ENCODE measurements around the gene IFNA14. TPM values are rescaled to one million over a fixed set of nuclear protein-coding genes. Genes with fewer than 3 reads are reported as not detected.
"Not testable (repeated sequence)": the region's sequence is repeated elsewhere in the genome, so short reads cannot be mapped to it uniquely, and the experiment has no call there.

Gene IFNA14
- total RNA-seq, 1 experiment from 2014 or later = not detected

- in situ Hi-C loops (cut with HindIII; ENCODE audit: low pct_unique_long_range_greater_than_20kb, low sequenced_read_pairs) = no loop called here
- DNase-seq (ENCODE audit: low read depth, low spot score) = no peak
These were observed 5.6 kb downstream of the IFNA14 start for GRCh38 chr9:21234153-21234687.

GRCh38 chr9:21233258-21233657, 6.5 kb downstream of the IFNA14 start:
- in situ Hi-C loops (cut with HindIII; ENCODE audit: low pct_unique_long_range_greater_than_20kb, low sequenced_read_pairs) = no loop called here

DNA sequence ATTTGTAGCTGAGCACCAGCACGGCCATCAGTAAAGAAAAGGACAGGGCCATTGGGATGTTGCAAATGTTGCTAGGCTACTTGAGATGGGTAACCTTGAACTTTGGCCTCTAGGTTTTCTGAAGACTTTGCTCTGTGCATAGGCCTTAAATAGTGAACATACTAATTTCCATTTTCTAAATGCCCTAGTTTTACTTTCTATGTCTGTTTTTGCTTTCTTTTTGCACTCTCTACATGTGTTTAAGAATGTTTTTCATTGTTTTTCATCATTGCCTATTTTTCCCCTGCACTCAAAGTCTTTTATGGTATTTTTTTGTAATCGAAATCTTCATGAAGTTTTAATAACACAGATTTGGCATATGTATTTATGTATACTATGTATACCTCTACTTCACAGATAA, 11.7 kb downstream of the IFNA14 start, which contains the start of gene IFNA17:
TSS of gene IFNA17 (minus strand) at position 101 of the 400 bp plus-strand sequence. CDS start at position 52, 49 bp downstream.
- in situ Hi-C loops (cut with HindIII; ENCODE audit: low pct_unique_long_range_greater_than_20kb, low sequenced_read_pairs) = no loop called here
- DNase-seq (ENCODE audit: low read depth, low spot score) = no peak

More at GRCh38 chr9:21233258-21233657, 6.5 kb downstream of the IFNA14 start:
- no peak for DNase-seq (ENCODE audit: low read depth, low spot score)

- DNase-seq (ENCODE audit: low read depth, low spot score); in situ Hi-C loops (cut with HindIII; ENCODE audit: low pct_unique_long_range_greater_than_20kb, low sequenced_read_pairs): not testable (repeated sequence)
These were observed 22.6 kb downstream of the IFNA14 start, which contains the start of gene IFNA16 for GRCh38 chr9:21217211-21217610. Gene IFNA16 (minus strand): TSS chr9:21217311. CDS start chr9:21217305, 6 bp downstream.

DNA sequence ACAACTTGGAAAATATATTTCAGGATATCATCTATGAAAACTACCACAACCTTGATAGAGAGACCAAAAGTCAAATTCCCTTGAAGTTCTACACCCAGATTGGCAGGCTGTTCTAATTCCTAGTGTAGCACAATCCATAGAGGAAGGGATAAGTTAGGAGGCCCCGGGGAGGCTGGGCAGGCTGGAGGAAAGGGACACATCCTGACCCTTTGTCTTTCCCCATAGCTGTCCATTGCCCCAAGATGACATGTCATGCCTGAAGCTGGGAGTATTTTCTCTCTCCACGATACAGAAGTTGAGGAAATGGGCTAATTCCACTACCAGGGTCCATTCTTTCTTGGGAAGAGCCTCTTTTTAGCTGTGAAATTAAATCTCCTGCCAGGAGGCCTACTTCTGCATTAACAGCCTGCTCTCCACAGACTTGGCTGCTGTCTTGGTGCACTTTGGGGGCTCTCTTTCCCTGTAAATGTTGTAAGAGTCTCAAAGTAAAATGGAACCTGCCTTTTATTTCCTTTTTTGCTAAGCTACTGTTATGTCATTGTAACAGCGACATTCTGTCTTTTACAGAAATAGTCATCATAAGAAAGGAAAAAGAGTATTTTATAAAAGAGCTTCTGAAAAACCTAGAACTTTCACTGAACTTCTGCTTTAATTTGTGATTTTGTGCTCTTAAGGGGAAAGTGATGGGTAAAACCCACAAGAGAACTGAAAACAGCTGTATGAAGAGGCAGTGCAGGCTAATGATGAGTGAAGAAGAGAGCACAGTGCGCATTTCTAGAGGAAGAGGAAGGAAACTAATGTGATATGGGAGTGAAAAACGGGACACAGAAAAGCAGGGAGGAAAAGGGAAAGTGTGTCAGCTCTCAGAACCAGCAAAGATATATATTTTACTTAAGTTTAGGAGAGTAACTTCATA, 26.1 kb downstream of the IFNA14 start:
- in situ Hi-C loops (cut with HindIII; ENCODE audit: low pct_unique_long_range_greater_than_20kb, low sequenced_read_pairs) = not testable (repeated sequence)
- peak; percentile 29 for DNase-seq (ENCODE audit: low read depth, low spot score)

DNA sequence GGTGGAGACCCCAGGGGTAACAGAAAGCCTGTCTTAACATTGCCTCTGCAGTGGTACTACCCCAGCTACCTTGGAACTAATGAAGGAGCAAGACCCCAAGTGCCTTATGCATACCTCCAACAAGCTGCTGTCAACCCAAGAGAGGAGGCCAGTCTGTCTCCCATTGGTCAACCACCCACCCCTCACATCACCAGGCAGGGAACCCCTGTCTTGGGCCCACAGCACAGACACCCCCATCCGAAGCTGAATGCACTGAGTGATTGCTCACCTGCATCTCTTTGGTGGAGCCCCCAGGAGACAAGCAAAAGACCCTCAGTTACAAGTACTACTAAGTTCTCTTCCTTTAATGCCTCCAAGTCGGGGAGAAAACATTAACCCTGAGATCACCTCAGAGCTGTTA, 27.6 kb downstream of the IFNA14 start:
- in situ Hi-C loops (cut with HindIII; ENCODE audit: low pct_unique_long_range_greater_than_20kb, low sequenced_read_pairs) = not testable (repeated sequence)

GRCh38 chr9:21210782-21211181, 29.0 kb downstream of the IFNA14 start:
- in situ Hi-C loops (cut with HindIII; ENCODE audit: low pct_unique_long_range_greater_than_20kb, low sequenced_read_pairs) = not testable (repeated sequence)

More for the DNA sequence above, 27.6 kb downstream of the IFNA14 start:
- DNase-seq (ENCODE audit: low read depth, low spot score) = not testable (repeated sequence)

DNA sequence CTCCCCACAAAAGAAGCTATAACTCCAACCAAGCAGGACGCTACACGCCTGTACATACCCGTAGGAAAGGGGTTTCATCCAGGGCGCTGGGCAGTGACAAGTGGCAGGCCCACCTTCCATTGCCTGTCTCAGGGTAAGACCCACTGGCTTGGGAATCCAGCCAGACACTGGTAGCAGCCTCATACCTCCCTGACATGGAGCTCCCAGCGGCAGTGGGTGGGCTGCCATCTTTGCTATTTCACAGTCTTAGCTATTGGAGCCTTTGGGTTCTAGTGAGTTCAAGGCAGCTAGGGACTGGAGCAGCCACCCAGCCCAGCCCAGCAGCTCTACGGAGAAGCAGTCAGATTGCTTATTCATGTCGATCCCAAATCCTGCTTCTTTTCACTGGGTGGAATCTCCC, 29.5 kb downstream of the IFNA14 start:
- in situ Hi-C loops (cut with HindIII; ENCODE audit: low pct_unique_long_range_greater_than_20kb, low sequenced_read_pairs) = no loop called here
- DNase-seq (ENCODE audit: low read depth, low spot score) = no peak

More at GRCh38 chr9:21210782-21211181, 29.0 kb downstream of the IFNA14 start:
- not testable (repeated sequence) for DNase-seq (ENCODE audit: low read depth, low spot score)

DNA sequence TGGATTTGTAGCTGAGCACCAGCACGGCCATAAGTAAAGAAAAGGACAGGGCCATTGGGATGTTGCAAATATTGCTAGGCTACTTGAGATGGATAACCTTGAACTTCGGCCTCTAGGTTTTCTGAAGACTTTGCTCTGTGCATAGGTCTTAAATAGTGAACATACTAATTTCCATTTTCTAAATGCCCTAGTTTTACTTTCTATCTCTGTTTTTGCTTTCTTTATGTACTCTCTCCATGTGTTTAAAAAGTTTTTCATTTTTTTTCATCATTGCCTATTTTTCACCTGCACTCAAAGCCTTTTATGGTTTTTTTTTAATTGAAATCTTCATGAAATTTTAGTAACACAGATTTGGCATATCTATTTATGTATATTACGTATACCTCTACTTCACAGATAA, 32.8 kb downstream of the IFNA14 start, which contains the start of gene IFNA10:
TSS of gene IFNA10 (minus strand) at position 101 of the 400 bp plus-strand sequence. CDS start at position 55, 46 bp downstream.
- DNase-seq (ENCODE audit: low read depth, low spot score); in situ Hi-C loops (cut with HindIII; ENCODE audit: low pct_unique_long_range_greater_than_20kb, low sequenced_read_pairs): not testable (repeated sequence)

DNA sequence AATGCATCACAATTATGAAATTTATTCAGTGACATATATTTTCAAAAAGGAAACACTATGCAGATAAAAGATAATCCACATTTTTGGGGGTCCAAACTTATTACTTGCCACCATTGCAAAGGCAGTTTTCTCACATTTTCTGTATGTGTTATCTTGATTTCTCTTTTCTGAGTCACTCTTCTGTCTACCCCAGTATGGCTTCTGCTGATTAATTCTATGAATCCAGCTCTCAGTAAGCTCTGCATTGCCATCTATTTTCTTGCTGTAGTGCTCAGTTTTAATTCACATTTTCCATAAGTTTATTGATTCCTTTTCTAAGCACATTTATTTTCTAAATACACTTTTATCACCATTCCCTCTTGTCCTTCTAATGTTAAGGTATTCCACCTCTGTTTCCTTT, 34.6 kb downstream of the IFNA14 start:
- DNase-seq (ENCODE audit: low read depth, low spot score) = no peak
- in situ Hi-C loops (cut with HindIII; ENCODE audit: low pct_unique_long_range_greater_than_20kb, low sequenced_read_pairs) = no loop called here

DNA sequence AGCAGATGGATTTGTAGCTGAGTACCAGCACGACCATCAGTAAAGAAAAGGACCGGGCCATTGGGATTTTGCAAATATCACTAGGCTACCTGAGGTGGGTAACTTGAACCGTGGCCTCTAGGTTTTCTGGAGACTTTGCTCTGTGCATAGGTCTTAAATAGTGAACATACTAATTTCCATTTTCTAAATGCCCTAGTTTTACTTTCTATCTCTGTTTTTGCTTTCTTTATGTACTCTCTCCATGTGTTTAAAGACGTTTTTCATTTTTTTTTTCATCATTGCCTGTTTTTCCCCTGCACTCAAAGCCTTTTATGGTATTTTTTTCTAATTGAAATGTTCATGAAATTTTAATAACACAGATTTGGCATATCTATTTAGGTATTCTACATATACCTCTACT, 37.7 kb downstream of the IFNA14 start, which contains the start of gene IFNA7:
TSS of gene IFNA7 (minus strand) at position 101 of the 400 bp plus-strand sequence. CDS start at position 61, 40 bp downstream.
- DNase-seq (ENCODE audit: low read depth, low spot score); in situ Hi-C loops (cut with HindIII; ENCODE audit: low pct_unique_long_range_greater_than_20kb, low sequenced_read_pairs): not testable (repeated sequence)

- DNase-seq (ENCODE audit: low read depth, low spot score) = peak; percentile 43
- in situ Hi-C loops (cut with HindIII; ENCODE audit: low pct_unique_long_range_greater_than_20kb, low sequenced_read_pairs) = not testable (repeated sequence)
These were observed 44.7 kb downstream of the IFNA14 start for GRCh38 chr9:21194867-21195776.

Other genes with a start within 250 kb of the IFNA14 start
- gene HACD4, start 208.4 kb downstream of the IFNA14 start, total RNA-seq (2014; rRNA removed; shearing (Covaris generic)) = 1.1 and 1.4 TPM in 2 replicates
- not detected in 2 replicates for gene IFNB1, start 162.1 kb downstream of the IFNA14 start, total RNA-seq (2014; rRNA removed; shearing (Covaris generic))
- not detected in 2 replicates for gene IFNW1, start 98.2 kb downstream of the IFNA14 start, total RNA-seq (2014; rRNA removed; shearing (Covaris generic))
- not detected in 2 replicates for gene IFNA21, start 73.3 kb downstream of the IFNA14 start, total RNA-seq (2014; rRNA removed; shearing (Covaris generic))
- not detected in 2 replicates for gene IFNA4, start 52.4 kb downstream of the IFNA14 start, total RNA-seq (2014; rRNA removed; shearing (Covaris generic))
- gene IFNA7, start 37.8 kb downstream of the IFNA14 start, total RNA-seq (2014; rRNA removed; shearing (Covaris generic)) = not detected in 2 replicates
- not detected in 2 replicates for gene IFNA10, start 32.9 kb downstream of the IFNA14 start, total RNA-seq (2014; rRNA removed; shearing (Covaris generic))
- gene IFNA16, start 22.7 kb downstream of the IFNA14 start, total RNA-seq (2014; rRNA removed; shearing (Covaris generic)) = not detected in 2 replicates
- gene IFNA17, start 11.8 kb downstream of the IFNA14 start, total RNA-seq (2014; rRNA removed; shearing (Covaris generic)) = not detected in 2 replicates
- not detected in 2 replicates for gene IFNA5, start 65.3 kb upstream of the IFNA14 start, total RNA-seq (2014; rRNA removed; shearing (Covaris generic))
- 19.9 and 21.3 TPM in 2 replicates for gene KLHL9, start 95.4 kb upstream of the IFNA14 start, total RNA-seq (2014; rRNA removed; shearing (Covaris generic))
- gene IFNA6, start 110.9 kb upstream of the IFNA14 start, total RNA-seq (2014; rRNA removed; shearing (Covaris generic)) = not detected in 2 replicates
- not detected in 2 replicates for gene IFNA13, start 128.1 kb upstream of the IFNA14 start, total RNA-seq (2014; rRNA removed; shearing (Covaris generic))
- gene IFNA2, start 145.4 kb upstream of the IFNA14 start, total RNA-seq (2014; rRNA removed; shearing (Covaris generic)) = not detected in 2 replicates
- not detected in 2 replicates for gene IFNA8, start 169.1 kb upstream of the IFNA14 start, total RNA-seq (2014; rRNA removed; shearing (Covaris generic))
- not detected in 2 replicates for gene IFNA1, start 200.4 kb upstream of the IFNA14 start, total RNA-seq (2014; rRNA removed; shearing (Covaris generic))
- not detected in 2 replicates for gene IFNE, start 242.3 kb upstream of the IFNA14 start, total RNA-seq (2014; rRNA removed; shearing (Covaris generic))